ENCODE measurements around the gene ZNF470. TPM values are rescaled to one million over a fixed set of nuclear protein-coding genes. Genes with fewer than 3 reads are reported as not detected.

Gene ZNF470
- total RNA-seq, 1 experiment from 2014 or later = 5.1 TPM

- H3K36me3 ChIP-seq (ENCODE audit: insufficient read depth, low read length, poor library complexity, severe bottlenecking) = peaks cover 12% of the 10 kb centered on the region
- intact Hi-C loops (cut with micrococcal nuclease; ENCODE audit: unreplicated experiment) = no loop called here
- H3K9me3 ChIP-seq (ENCODE audit: low read depth, low read length, poor library complexity, severe bottlenecking) = no peaks in the 10 kb centered on the region
- H3K4me1 ChIP-seq (ENCODE audit: insufficient read depth, low read length, poor library complexity, severe bottlenecking) = no peaks in the 10 kb centered on the region
- DNase-seq (ENCODE audit: low spot score) = no peak
- no peaks in the 10 kb centered on the region for H3K27me3 ChIP-seq (replicated peaks; ENCODE audit: insufficient read depth, low read depth, low read length, poor library complexity)
- ChIA-PET CTCF (no interaction called here), POLR2A (ENCODE audit: low non-redundant PET) (no interaction called here)
- no peak overlapping the region for H3K4me3 ChIP-seq (ENCODE audit: low read depth, low read length, poor library complexity, severe bottlenecking)
- H3K27ac ChIP-seq (ENCODE audit: low read depth, low read length, poor library complexity, severe bottlenecking) = no peak overlapping the region
- TF ChIP-seq CTCF (conservative IDR thresholded peaks at IDR 0.05; ENCODE audit: low read depth, low read length) = no peak
- no peak for TF ChIP-seq EZH2 (IDR thresholded peaks at IDR 0.05; ENCODE audit: borderline replicate concordance, low read depth, low read length, poor library complexity, severe bottlenecking)
- no TSS peak for BruUV-seq (replicated peaks)
These were observed 55.7 kb downstream of the ZNF470 start for GRCh38 chr19:56623006-56623405.

GRCh38 chr19:56625708-56626107, 58.4 kb downstream of the ZNF470 start:
- H3K27ac ChIP-seq (ENCODE audit: low read depth, low read length, poor library complexity, severe bottlenecking) = no peak overlapping the region
- BruUV-seq (replicated peaks) = no TSS peak
- H3K36me3 ChIP-seq (ENCODE audit: insufficient read depth, low read length, poor library complexity, severe bottlenecking) = peaks cover 12% of the 10 kb centered on the region
- POLR2A ChIA-PET (ENCODE audit: low non-redundant PET) = no interaction called here
- peaks cover 7% of the 10 kb centered on the region for H3K9me3 ChIP-seq (ENCODE audit: low read depth, low read length, poor library complexity, severe bottlenecking)
- TF ChIP-seq CTCF (conservative IDR thresholded peaks at IDR 0.05; ENCODE audit: low read depth, low read length) (no peak), EZH2 (IDR thresholded peaks at IDR 0.05; ENCODE audit: borderline replicate concordance, low read depth, low read length, poor library complexity, severe bottlenecking) (no peak)
- H3K27me3 ChIP-seq (replicated peaks; ENCODE audit: insufficient read depth, low read depth, low read length, poor library complexity) = no peaks in the 10 kb centered on the region
- CTCF ChIA-PET = no interaction called here
- intact Hi-C loops (cut with micrococcal nuclease; ENCODE audit: unreplicated experiment) = no loop called here
- DNase-seq (ENCODE audit: low spot score) = no peak
- H3K4me3 ChIP-seq (ENCODE audit: low read depth, low read length, poor library complexity, severe bottlenecking) = no peak overlapping the region
- no peaks in the 10 kb centered on the region for H3K4me1 ChIP-seq (ENCODE audit: insufficient read depth, low read length, poor library complexity, severe bottlenecking)

GRCh38 chr19:56633021-56633420, 65.8 kb downstream of the ZNF470 start:
- H3K4me3 ChIP-seq (ENCODE audit: low read depth, low read length, poor library complexity, severe bottlenecking) = no peak overlapping the region
- TF ChIP-seq CTCF (conservative IDR thresholded peaks at IDR 0.05; ENCODE audit: low read depth, low read length) (no peak), EZH2 (IDR thresholded peaks at IDR 0.05; ENCODE audit: borderline replicate concordance, low read depth, low read length, poor library complexity, severe bottlenecking) (no peak)
- CTCF ChIA-PET = no interaction called here
- BruUV-seq (replicated peaks) = no TSS peak
- no peaks in the 10 kb centered on the region for H3K36me3 ChIP-seq (ENCODE audit: insufficient read depth, low read length, poor library complexity, severe bottlenecking)
- H3K27me3 ChIP-seq (replicated peaks; ENCODE audit: insufficient read depth, low read depth, low read length, poor library complexity) = no peaks in the 10 kb centered on the region
- H3K4me1 ChIP-seq (ENCODE audit: insufficient read depth, low read length, poor library complexity, severe bottlenecking) = no peaks in the 10 kb centered on the region
- no peak for DNase-seq (ENCODE audit: low spot score)
- H3K9me3 ChIP-seq (ENCODE audit: low read depth, low read length, poor library complexity, severe bottlenecking) = peaks cover 25% of the 10 kb centered on the region
- intact Hi-C loops (cut with micrococcal nuclease; ENCODE audit: unreplicated experiment) = no loop called here
- H3K27ac ChIP-seq (ENCODE audit: low read depth, low read length, poor library complexity, severe bottlenecking) = no peak overlapping the region
- POLR2A ChIA-PET (ENCODE audit: low non-redundant PET) = no interaction called here
